Retinal pigment epithelial cell (primary cell): Measurements from ENCODE around the gene HRG.
"Not testable (repeated sequence)": the region's sequence is repeated elsewhere in the genome, so short reads cannot be mapped to it uniquely, and the experiment has no call there.

ENCODE experiments used
- DNase-seq: peaks from one replicate; pipeline ENCODE4 v3.0.0-alpha.2; 2010; ENCODE audit warnings: low read depth
- H3K4me3 ChIP-seq: 2 replicates; pipeline ENCODE4 v1.5.1; 2011; ENCODE audit warnings: mild to moderate bottlenecking, low read length, control low read depth, moderate library complexity
- TF ChIP-seq, protein P1 (sequence below): conservative IDR thresholded peaks from 2 replicates; pipeline ENCODE4 v1.5.1; 2011; ENCODE audit warnings: low read depth, low read length, control low read depth, inconsistent platforms

Gene HRG

DNA sequence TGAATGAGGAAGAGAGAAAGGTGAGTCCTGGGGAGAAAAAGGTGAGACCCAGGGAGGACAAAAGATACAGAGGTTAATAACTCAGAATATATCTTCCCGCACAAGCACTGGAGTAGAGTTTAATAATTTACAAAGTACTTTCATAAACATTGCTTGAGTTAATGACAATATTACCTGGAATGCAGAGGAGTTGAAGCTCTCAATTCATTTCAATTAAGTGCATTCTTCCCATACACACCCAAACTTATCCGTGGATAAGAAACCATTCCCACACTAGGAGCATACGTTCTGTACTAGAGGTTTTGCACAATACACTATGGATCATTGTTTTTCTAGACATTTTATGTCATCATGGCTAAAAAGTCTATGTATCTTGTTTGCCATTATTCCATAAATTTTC lies 28.0 kb downstream of the HRG start:
- DNase-seq = no peak
- TF ChIP-seq, protein P1, sequence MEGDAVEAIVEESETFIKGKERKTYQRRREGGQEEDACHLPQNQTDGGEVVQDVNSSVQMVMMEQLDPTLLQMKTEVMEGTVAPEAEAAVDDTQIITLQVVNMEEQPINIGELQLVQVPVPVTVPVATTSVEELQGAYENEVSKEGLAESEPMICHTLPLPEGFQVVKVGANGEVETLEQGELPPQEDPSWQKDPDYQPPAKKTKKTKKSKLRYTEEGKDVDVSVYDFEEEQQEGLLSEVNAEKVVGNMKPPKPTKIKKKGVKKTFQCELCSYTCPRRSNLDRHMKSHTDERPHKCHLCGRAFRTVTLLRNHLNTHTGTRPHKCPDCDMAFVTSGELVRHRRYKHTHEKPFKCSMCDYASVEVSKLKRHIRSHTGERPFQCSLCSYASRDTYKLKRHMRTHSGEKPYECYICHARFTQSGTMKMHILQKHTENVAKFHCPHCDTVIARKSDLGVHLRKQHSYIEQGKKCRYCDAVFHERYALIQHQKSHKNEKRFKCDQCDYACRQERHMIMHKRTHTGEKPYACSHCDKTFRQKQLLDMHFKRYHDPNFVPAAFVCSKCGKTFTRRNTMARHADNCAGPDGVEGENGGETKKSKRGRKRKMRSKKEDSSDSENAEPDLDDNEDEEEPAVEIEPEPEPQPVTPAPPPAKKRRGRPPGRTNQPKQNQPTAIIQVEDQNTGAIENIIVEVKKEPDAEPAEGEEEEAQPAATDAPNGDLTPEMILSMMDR = no peak
- no peak overlapping the region for H3K4me3 ChIP-seq

DNA sequence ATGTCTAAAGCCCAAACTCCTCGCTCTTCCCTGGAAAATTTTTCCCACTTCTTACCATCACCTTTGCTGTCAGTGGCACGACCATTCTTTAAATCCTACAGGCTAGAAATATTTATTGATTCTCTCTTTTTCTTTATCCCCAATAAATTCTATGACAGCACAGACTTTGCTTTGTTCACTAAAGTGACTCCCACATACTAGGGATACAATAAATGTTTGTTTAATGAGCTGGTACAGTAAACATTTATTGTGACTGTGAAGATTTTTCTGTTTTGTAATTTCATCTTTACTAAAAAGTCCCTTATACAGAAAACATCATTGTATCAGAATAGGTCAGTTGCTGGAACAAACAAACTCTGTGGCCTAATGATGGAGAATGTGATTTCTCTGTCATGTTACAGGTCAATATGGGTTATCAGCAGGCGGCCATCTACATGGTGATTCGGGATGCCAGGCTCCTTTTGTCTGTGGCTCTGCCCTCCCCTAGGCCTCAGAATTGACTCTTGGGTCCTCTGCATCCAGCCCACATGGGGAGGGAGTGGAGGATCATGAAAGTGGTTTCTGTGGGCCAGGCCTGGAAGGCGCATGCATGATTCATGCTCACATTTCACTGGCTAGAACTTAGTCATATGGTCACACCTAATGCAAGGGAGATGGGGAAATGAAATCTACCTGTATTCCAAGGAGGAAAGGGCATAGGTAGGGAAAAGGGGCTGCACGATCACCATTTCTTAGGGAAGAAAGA lies 28.6 kb downstream of the HRG start:
- DNase-seq = no peak
- H3K4me3 ChIP-seq = no peak overlapping the region
- TF ChIP-seq, protein P1 = no peak

DNA sequence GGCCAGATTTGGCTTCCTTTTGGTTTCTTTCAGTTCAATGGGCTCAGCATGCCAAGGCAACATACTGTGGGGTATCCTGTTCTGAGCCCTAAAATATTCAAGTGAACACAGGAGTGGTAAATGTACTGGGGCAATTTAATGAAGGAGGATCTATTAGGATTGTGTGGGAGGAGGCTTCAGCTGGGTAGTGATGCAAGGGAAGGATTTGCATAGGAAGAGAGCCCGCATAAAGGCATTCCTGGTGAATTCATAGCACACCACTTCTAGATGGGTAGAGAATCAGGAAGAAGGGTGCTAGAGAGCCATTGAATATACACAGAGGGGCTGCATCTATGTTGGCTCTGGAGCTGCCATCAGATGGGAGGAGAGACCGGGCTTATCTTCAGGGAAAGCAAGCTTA lies 30.7 kb downstream of the HRG start:
- no peak overlapping the region for H3K4me3 ChIP-seq
- TF ChIP-seq, protein P1 = no peak
- DNase-seq = no peak

DNA sequence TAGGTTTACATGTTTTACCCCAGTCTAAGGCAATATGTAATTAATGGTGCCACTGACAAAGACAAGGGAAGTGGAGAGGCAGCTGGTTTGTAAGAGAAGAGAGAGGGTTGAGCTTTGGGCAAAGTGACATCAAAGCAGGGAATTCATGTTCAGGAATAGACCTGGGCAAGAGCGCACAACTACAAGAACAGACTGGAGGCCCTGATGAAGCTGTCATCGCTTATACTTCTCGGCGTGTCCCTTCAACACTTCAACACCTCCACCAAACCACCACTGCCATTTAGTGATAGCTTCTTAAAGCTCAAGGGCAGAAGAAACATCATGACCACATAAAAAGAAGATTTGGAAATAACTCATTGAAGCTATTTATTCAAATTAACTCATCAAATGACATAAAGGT lies 31.7 kb downstream of the HRG start:
- no peak overlapping the region for H3K4me3 ChIP-seq
- no peak for DNase-seq
- TF ChIP-seq, protein P1 = no peak

DNA sequence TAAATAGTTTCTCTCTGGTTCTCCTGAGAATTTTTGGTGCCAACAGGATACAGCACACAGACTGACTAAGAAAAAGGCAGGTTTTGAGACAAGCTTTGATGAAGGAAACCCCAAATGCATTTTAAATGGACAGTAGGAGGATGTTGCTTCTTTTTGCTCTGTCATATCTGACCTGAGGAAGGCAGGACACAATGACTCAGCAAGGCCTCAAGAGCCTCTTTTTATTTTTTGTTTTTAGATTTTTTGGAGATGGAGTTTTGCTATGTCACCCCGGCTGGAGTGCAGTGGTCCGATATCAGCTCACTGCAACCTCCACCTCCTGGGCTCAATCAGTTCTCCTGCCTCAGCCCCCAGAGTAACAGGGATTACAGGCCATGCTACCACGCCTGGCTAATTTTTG lies 34.5 kb downstream of the HRG start:
- no peak overlapping the region for H3K4me3 ChIP-seq
- no peak for DNase-seq
- TF ChIP-seq, protein P1 = no peak

DNA sequence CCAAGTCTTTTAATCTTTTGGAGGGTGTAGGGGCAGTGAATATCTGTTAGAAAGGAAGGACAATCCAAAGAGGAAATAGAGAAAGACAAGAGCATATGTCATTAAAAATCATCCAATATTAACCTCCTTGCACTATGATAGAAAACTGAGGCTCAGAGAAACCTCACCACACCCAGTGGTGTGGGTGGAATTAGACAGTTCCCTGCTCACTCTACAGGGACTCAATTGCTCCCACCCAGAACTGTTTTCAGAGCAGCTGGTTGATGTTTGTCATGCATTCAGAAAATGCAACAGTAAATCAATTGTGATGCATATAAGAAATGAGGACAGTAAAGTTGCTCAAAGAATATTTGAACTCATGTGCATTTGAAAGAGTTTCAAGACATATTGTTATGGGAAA lies 36.6 kb downstream of the HRG start:
- not testable (repeated sequence) for DNase-seq

DNA sequence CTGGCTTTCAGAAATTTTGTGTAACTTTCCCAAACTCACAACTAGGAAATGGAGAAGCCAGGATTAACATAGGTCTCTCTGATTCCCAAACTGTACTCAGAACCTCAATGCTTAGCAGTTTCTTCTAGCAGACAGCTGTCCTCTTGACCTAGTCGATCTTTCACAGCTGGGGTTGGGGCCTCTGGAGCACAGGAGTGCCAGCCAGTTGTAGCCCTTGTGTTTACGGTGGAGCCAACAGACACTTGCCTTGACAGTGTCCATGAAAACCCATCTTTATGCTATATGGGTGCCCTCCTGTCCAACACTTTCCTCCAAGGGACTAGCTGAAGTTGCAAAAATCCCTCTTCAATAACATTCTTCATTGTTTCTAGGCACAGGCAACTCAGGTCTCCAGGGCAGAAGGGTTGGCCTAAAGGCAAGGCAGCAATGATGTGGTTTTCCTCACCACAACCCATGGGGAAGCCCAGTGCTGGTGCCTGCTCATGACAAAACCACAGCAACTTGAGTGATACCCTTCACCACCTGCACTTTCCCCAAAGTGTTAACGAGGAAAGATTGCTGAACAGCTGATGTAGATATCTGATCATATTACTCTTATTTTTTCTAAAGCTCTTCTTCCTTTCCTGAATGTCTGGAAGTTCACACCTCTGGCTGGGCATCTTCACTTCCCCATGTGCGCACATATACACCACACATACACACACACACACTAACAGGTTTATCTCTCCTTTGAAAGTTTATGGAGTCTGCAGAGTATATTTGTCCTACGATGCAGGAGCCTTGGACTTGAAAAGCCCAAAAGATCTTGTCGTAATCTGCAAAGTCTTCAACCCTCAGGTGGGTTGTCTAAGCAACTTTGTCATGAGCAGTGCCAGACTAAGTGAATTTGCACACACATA lies 40.3 kb downstream of the HRG start:
- no peak for DNase-seq
- TF ChIP-seq, protein P1 = no peak
- no peak overlapping the region for H3K4me3 ChIP-seq

More for the DNA sequence above, 36.6 kb downstream of the HRG start:
- not testable (repeated sequence) for H3K4me3 ChIP-seq
